ENCODE data around the gene MATK.

- TF ChIP-seq CTCF (IDR thresholded peaks at IDR 0.05) (no peak), ZFX (IDR thresholded peaks at IDR 0.05; ENCODE audit: borderline replicate concordance) (no peak)
These were observed 48.5 kb downstream of the MATK start for GRCh38 chr19:3737487-3738205.

All from 22Rv1 (cell line).